Measurements from ENCODE around the gene SORT1.

GRCh38 chr1:109379907-109380306 is 17.8 kb downstream of the SORT1 start:
- TF ChIP-seq POLR2A (IDR thresholded peaks at IDR 0.05), result no peak
- TF ChIP-seq EP300 (IDR thresholded peaks at IDR 0.05), result no peak
- TF ChIP-seq CTCF (IDR thresholded peaks at IDR 0.05), result no peak
